GM18907 (cell line): ENCODE data around the gene RPS6KA2.

ENCODE experiments used
- ATAC-seq: cut with Tn5 transposase; IDR thresholded peaks from one replicate; pipeline ENCODE4 v1.9.1; 2021; ENCODE audit warnings: mild to moderate bottlenecking, moderate library complexity; ENCODE audit not compliant: unreplicated experiment

The RPS6KA2 gene

DNA sequence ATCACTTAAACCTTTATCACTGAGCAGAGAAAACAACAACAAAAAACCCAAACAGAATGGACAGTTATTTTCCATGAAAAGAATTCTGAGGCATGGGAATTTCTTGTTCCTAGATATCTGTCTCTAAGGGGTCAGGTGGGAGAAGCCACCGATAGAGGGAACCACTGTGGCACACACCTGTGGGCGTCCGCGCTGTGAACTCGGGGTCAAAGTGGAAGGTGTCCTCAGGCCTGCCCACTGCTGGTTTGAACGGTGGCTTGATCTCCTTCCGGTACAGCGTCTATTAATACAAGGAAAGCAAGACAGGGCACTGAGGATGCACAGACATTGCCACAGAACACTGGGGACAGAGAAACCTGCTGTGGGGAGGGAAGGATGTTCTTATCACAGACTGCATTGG lies 167.8 kb downstream of the RPS6KA2 start:
- no peak for ATAC-seq

GRCh38 chr6:166456395-166457156 lies 170.5 kb downstream of the RPS6KA2 start:
- ATAC-seq: peak; percentile 58

GRCh38 chr6:166454692-166455515 lies 172.1 kb downstream of the RPS6KA2 start:
- no peak for ATAC-seq

DNA sequence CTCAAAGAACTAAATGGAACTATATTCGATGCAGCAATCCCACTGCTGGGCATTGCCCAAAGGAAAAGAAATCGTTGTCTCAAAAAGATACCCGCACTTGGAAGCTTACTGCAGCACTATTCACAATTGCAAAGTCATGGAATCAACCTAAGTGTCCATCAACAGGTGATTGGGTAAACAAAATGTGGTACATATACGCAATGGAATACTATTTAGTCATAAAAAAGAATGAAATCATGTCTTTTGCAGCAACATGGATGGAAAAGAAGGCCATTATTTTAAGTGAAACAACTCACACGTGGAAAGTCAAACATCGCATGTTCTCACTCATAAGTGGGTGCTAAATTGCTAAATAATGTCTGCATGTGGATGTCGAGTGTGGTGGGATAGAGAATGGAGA lies 173.4 kb downstream of the RPS6KA2 start:
- ATAC-seq: no peak

DNA sequence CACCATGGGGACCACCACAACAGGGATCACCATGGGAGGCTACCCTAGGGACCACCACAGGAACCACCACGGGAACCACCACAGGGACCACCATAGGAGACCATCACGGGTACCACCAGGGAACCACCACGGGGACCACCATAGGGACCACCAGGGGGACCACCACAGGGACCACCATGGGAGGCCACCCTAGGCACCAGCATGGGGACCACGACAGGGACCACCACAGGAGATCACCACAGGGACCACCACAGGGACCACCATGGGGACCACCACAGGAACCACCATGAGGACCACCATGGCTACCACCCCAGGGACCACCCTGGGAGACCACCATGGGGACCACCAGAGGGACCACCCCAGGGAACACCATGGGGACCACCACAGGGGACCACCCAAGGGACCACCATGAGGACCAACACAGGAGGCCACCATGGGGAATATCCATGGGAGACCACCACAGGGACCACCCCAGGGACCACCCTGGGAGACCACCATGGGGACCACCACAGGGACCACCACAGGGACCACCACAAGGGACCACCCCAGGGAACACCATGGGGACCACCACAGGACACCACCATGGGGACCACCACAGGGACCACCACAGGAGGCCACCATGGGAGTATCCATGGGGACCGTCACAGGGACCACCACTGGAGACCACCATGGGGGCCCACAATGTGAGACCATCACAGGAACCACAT lies 176.7 kb downstream of the RPS6KA2 start:
- ATAC-seq: no peak

DNA sequence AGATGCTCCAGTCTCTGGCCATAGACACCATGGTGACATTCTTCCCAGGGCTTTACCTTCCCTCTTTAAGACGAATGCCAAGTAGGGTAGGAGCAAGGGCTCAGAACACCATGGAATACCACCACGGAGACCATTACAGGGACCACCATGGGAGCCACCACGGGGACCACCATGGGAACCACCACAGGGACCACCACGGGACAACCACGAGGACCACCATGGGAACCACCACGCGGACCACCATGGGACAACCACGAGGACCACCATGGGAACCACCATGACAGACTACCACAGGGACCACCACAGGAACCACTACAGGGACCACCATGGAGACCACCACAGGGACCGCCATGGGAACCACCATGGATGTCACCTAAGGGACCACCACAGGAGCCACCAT lies 177.4 kb downstream of the RPS6KA2 start:
- ATAC-seq: no peak

DNA sequence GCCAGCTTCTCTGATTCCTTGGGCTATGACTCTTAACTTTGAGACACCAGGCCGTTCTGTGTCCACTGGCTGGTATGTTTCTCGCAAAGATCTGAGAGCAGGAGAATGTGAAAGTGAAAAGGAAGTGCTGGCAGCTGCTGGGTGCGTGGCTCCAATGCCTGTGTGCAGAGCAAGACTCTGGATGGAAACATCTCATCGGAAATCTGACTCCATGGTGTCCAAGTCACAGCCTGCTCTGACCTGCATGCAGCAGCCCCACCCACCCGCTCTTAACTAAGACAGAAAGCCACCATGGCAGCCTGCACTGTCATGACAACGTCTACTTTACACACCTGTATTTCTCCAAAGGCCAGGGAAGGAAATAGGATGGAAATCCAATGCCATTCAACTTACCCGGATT lies 178.0 kb downstream of the RPS6KA2 start:
- ATAC-seq: no peak

GRCh38 chr6:166448432-166448831 lies 178.6 kb downstream of the RPS6KA2 start:
- ATAC-seq: no peak

- no peak for ATAC-seq
Observed at GRCh38 chr6:166446567-166447065, 180.4 kb downstream of the RPS6KA2 start.

DNA sequence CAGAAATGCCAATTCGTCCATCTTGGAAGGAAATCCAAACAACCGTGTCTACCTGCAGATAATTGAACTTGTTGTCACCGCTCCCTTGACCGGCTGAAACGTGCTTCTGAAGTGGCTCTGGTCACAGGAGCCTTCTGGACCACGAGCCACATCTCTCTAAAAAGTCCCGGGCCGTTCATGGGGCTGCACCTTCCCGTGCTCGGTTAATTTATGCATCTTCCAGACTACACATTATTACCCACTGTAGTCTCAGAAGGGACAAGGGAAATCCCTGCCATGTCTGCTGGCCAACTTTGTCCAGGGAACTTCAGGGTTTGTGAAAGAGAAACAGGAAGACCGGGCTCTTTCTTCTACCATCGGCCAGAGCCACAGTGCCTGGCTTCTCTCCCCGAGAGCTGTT lies 180.9 kb downstream of the RPS6KA2 start:
- ATAC-seq: no peak

DNA sequence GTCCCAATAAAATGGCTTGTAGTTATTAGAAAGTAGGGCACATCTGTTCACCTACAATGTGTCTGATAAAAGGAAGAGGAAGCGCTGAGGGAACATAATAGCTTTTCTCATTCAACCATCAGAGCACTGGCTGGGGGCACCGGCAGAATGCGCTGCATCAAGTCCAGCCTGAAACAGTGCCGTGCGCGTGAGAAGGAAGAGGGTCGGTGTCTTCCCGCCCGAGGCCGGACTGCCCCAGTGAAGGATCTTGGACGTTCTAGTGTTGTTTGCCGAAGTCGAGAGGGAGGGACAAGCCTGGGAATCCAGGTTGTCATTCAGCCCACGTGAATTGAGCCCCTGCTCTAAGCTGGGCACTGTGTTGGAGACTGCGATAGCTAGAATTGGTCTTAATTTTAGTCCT lies 182.6 kb downstream of the RPS6KA2 start:
- no peak for ATAC-seq

- ATAC-seq: no peak
Observed at GRCh38 chr6:166443166-166443565, 183.9 kb downstream of the RPS6KA2 start.

GRCh38 chr6:166442131-166442685 lies 184.8 kb downstream of the RPS6KA2 start:
- no peak for ATAC-seq

GRCh38 chr6:166441325-166442078 lies 185.5 kb downstream of the RPS6KA2 start:
- no peak for ATAC-seq

- no peak for ATAC-seq
Observed at GRCh38 chr6:166440729-166441128, 186.3 kb downstream of the RPS6KA2 start.

DNA sequence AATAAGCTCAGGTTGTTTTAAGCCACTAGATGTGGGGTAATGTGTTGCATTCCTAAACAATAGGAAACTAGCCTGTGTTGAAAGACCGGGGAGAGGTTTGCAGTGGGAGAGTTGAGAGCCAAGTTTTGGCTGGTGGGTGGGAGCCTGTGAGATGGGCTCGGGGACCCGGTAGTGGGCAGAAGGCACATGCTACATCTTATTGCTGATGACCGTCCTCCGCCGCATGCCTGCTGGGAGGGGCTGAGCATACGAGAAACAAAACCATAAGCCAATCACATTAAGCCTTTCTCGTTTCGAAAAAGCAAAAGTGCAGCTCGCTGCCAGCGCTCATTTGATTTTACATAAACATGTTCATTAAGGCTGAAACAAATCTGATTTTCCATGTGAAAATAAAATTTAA lies 186.9 kb downstream of the RPS6KA2 start:
- no peak for ATAC-seq

DNA sequence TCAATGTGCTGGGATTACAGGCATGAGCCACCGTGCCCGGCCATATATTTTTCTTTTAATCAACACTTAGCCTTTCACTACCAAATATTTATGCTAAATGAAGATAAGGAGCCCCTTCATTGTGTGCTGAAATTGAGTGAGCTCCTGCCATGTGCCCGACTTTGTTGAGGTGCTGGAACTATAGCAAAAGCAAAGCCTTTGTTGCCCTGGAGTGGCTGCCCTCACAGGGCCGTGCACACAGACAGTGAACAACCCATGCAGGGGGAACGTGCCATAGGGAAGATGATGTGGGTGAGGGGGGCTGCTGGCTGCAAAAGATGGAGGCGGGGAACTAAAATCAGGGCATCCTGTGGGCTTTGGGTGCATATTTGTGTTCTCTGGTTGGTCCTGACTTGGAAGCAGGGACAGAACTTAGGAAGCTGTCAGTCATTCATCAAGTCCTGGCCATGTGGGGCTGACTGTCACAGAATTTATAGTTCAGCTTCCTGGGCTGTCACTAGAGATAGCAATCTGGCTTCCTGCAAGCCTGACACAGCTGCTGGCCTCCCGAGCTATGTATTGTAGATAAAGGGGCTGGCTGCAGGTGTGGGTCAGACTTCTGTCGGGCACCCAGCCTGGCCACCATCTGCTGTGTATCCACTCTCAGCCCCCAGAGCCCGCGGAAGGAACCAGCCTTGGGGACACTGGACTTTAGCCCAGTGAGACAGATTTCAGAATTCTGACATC lies 187.5 kb downstream of the RPS6KA2 start:
- ATAC-seq: no peak

- no peak for ATAC-seq
Observed at GRCh38 chr6:166438211-166438861, 188.7 kb downstream of the RPS6KA2 start.

DNA sequence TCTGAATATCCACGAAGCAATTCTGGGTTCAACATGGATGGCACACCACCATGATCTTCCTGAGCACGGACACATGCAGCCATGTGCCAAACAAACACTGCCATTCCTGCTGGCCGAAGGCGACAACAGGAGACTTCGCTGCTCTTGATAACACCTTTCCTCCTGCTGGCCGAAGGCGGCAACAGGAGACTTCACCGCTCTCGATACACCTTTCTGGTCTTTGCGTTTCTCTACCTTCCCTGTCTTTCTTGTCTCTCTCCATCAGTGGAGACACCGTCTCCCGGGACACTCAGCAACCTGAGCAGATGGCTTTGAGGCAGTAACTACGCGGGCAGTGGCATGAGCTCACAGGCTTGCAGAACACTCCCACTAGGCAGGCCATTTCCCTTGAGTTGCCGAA lies 189.4 kb downstream of the RPS6KA2 start:
- no peak for ATAC-seq
